Choroid plexus epithelial cell (primary cell): ENCODE data around the gene PPL.

Experiments used
- DNase-seq: peaks from one replicate; pipeline ENCODE4 v3.0.0-alpha.2; 2010; ENCODE audit warnings: low read depth
- H3K4me3 ChIP-seq: 2 replicates; pipeline ENCODE4 v1.5.1; 2011; ENCODE audit warnings: low read depth, mild to moderate bottlenecking, control low read depth, low read length, moderate library complexity
- CTCF ChIP-seq: conservative IDR thresholded peaks from 2 replicates; pipeline ENCODE4 v1.5.1; 2011; ENCODE audit warnings: low read depth, mild to moderate bottlenecking, control low read depth, inconsistent platforms, low read length, moderate library complexity

PPL gene, protein sequence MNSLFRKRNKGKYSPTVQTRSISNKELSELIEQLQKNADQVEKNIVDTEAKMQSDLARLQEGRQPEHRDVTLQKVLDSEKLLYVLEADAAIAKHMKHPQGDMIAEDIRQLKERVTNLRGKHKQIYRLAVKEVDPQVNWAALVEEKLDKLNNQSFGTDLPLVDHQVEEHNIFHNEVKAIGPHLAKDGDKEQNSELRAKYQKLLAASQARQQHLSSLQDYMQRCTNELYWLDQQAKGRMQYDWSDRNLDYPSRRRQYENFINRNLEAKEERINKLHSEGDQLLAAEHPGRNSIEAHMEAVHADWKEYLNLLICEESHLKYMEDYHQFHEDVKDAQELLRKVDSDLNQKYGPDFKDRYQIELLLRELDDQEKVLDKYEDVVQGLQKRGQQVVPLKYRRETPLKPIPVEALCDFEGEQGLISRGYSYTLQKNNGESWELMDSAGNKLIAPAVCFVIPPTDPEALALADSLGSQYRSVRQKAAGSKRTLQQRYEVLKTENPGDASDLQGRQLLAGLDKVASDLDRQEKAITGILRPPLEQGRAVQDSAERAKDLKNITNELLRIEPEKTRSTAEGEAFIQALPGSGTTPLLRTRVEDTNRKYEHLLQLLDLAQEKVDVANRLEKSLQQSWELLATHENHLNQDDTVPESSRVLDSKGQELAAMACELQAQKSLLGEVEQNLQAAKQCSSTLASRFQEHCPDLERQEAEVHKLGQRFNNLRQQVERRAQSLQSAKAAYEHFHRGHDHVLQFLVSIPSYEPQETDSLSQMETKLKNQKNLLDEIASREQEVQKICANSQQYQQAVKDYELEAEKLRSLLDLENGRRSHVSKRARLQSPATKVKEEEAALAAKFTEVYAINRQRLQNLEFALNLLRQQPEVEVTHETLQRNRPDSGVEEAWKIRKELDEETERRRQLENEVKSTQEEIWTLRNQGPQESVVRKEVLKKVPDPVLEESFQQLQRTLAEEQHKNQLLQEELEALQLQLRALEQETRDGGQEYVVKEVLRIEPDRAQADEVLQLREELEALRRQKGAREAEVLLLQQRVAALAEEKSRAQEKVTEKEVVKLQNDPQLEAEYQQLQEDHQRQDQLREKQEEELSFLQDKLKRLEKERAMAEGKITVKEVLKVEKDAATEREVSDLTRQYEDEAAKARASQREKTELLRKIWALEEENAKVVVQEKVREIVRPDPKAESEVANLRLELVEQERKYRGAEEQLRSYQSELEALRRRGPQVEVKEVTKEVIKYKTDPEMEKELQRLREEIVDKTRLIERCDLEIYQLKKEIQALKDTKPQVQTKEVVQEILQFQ (N-terminal part only)

DNA sequence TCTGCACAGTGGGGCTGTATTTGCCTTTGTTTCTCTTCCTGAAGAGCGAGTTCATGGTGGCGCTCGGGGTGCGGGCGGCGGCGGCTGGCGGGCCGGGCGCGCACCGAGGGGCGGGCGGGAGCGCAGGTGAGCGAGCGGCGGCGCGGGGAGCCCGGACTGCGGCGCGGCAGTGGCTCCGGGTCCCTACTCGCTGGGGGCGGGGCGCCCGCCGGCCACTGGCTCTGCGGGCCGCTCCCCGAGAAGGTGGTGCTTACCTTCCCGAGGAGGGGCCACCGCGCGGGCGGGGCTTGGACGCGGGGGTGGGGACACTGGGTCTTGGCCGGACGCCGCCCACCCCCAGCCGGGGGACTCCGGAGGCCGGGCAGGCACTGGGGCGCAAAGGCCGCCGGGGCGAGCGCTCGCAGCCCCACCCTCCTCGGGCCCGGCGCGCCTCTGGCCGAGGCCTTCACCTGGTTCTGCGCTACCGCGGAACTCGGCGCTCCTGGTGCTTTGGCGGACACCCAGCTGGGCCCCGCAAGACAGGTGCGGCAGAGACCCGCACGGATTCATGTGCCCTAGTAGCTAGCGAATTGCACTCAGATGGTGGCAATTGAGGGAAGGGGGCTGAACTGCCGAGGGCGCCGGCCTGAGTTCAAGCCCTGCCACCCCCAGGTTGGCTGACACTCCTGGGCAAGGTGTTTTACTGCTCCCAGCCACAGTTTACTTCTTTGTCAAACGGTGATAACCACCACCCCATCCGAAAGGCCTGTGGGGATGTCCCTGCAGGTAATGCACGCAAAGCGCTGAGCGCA lies at the start of gene PPL:
TSS of gene PPL (minus strand) at position 158 of the 791 bp plus-strand sequence. CDS start at position 55, 103 bp downstream.
- no peak for DNase-seq
- H3K4me3 ChIP-seq = peak within 1 kb of the TSS; percentile 36
- TF ChIP-seq CTCF = no peak

- peak; percentile 8 for DNase-seq
- TF ChIP-seq CTCF = peak; percentile 7
- no peak overlapping the region for H3K4me3 ChIP-seq
Measured at GRCh38 chr16:4984174-4984990, 47.4 kb upstream of the PPL start.

- no peak for TF ChIP-seq CTCF
- no peak for DNase-seq
- H3K4me3 ChIP-seq = no peak overlapping the region
Measured at GRCh38 chr16:4982056-4982867, 45.3 kb upstream of the PPL start.

- TF ChIP-seq CTCF = no peak
- DNase-seq = no peak
- no peak overlapping the region for H3K4me3 ChIP-seq
Measured at GRCh38 chr16:4981473-4981872, 44.5 kb upstream of the PPL start.

DNA sequence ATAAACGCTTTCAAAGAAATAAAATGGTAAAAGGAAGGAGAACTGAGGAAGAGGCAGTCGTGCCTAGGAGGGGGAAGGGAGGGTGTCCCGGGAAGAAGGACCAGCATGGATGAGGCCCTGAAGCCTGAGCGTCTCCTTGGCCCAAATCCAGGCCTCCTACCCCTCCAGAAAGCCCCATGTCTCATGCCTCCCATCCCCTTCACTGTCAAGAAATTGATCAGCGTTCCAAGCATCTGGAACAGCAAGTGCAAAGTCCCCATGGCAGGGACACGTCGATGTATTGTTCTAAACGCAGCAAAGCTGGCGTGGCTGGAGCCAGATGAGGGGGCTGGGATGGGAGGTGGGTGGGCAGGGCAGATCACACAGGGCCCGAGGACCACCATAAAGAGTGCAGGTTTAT lies 43.7 kb upstream of the PPL start:
- H3K4me3 ChIP-seq = no peak overlapping the region
- TF ChIP-seq CTCF = no peak
- no peak for DNase-seq
